Measurements from ENCODE around the gene VRK1. TPM values are rescaled to one million over a fixed set of nuclear protein-coding genes. Genes with fewer than 3 reads are reported as not detected.

The VRK1 gene
- total RNA-seq, 1 experiment from 2014 or later, result 39.1 TPM

- Histone ChIP-seq H3K4me3 (ENCODE audit: low read length) (no peak overlapping the region), H2AFZ (ENCODE audit: low read length) (no peak overlapping the region), H3K9me3 (ENCODE audit: low read length) (no peaks in the 10 kb centered on the region), H3K4me2 (ENCODE audit: low read length) (no peak overlapping the region), H3K4me1 (ENCODE audit: insufficient read depth, low read length) (no peaks in the 10 kb centered on the region; the same call in 1 of the 2 replicates), H3F3A (ENCODE audit: low read length, unreplicated experiment) (no peaks in the 10 kb centered on the region), H3K79me2 (ENCODE audit: low read length) (no peaks in the 10 kb centered on the region), H4K20me1 (ENCODE audit: low read length) (no peaks in the 10 kb centered on the region), H3K27me3 (ENCODE audit: low read length) (peaks cover 17% of the 10 kb centered on the region), H3K9me2 (replicated peaks; ENCODE audit: low read length) (no peaks in the 10 kb centered on the region), H3K36me3 (ENCODE audit: low read depth, low read length) (no peaks in the 10 kb centered on the region), H3K27ac (ENCODE audit: low read length) (no peak overlapping the region), H3K9ac (ENCODE audit: low read length) (no peak overlapping the region)
- no peak for DNase-seq
- CTCF ChIA-PET, result no interaction called here
- no TSS peak for BruUV-seq (replicated peaks)
- intact Hi-C loops (cut with micrococcal nuclease), result no loop called here
- ATAC-seq, result no peak
- TF ChIP-seq CTCF (conservative IDR thresholded peaks at IDR 0.05; ENCODE audit: low read depth, low read length) (no peak), EZH2phosphoT487 (IDR thresholded peaks at IDR 0.05; ENCODE audit: borderline replicate concordance, low read length) (no peak), EZH2 (IDR thresholded peaks at IDR 0.05; ENCODE audit: low read length, unreplicated experiment) (no peak)
- POLR2A ChIA-PET (ENCODE audit: unreplicated experiment), result no interaction called here
Measured at GRCh38 chr14:96756745-96757144, 40.4 kb upstream of the VRK1 start.

- H4K20me1 ChIP-seq (ENCODE audit: low read length), result no peaks in the 10 kb centered on the region
- ChIA-PET CTCF (no interaction called here), POLR2A (ENCODE audit: unreplicated experiment) (no interaction called here)
- no peaks in the 10 kb centered on the region; the same call in 1 of the 2 replicates for H3K4me1 ChIP-seq (ENCODE audit: insufficient read depth, low read length)
- H3K27me3 ChIP-seq (ENCODE audit: low read length), result peaks cover 17% of the 10 kb centered on the region
- no peaks in the 10 kb centered on the region for H3K36me3 ChIP-seq (ENCODE audit: low read depth, low read length)
- intact Hi-C loops (cut with micrococcal nuclease), result no loop called here
- TF ChIP-seq EZH2phosphoT487 (IDR thresholded peaks at IDR 0.05; ENCODE audit: borderline replicate concordance, low read length), result no peak
- no peak for TF ChIP-seq CTCF (conservative IDR thresholded peaks at IDR 0.05; ENCODE audit: low read depth, low read length)
- no peak for TF ChIP-seq EZH2 (IDR thresholded peaks at IDR 0.05; ENCODE audit: low read length, unreplicated experiment)
- BruUV-seq (replicated peaks), result no TSS peak
- no peak overlapping the region for H3K4me3 ChIP-seq (ENCODE audit: low read length)
- H3K9me2 ChIP-seq (replicated peaks; ENCODE audit: low read length), result no peaks in the 10 kb centered on the region
- H3K27ac ChIP-seq (ENCODE audit: low read length), result no peak overlapping the region
- ATAC-seq (no peak), DNase-seq (no peak)
- H3K4me2 ChIP-seq (ENCODE audit: low read length), result no peak overlapping the region
- no peak overlapping the region for H3K9ac ChIP-seq (ENCODE audit: low read length)
- H2AFZ ChIP-seq (ENCODE audit: low read length), result no peak overlapping the region
- H3F3A ChIP-seq (ENCODE audit: low read length, unreplicated experiment), result no peaks in the 10 kb centered on the region
- no peaks in the 10 kb centered on the region for H3K79me2 ChIP-seq (ENCODE audit: low read length)
- no peaks in the 10 kb centered on the region for H3K9me3 ChIP-seq (ENCODE audit: low read length)
Measured at GRCh38 chr14:96757456-96757855, 39.7 kb upstream of the VRK1 start.

- H3K9me2 ChIP-seq (replicated peaks; ENCODE audit: low read length), result no peaks in the 10 kb centered on the region
- no peaks in the 10 kb centered on the region for H3F3A ChIP-seq (ENCODE audit: low read length, unreplicated experiment)
- BruUV-seq (replicated peaks), result no TSS peak
- no peak overlapping the region for H3K4me2 ChIP-seq (ENCODE audit: low read length)
- DNase-seq, result no peak
- no peak overlapping the region for H3K9ac ChIP-seq (ENCODE audit: low read length)
- H3K9me3 ChIP-seq (ENCODE audit: low read length), result no peaks in the 10 kb centered on the region
- no peak overlapping the region for H2AFZ ChIP-seq (ENCODE audit: low read length)
- no peaks in the 10 kb centered on the region for H3K79me2 ChIP-seq (ENCODE audit: low read length)
- ChIA-PET CTCF (no interaction called here), POLR2A (ENCODE audit: unreplicated experiment) (no interaction called here)
- no peaks in the 10 kb centered on the region for H3K36me3 ChIP-seq (ENCODE audit: low read depth, low read length)
- intact Hi-C loops (cut with micrococcal nuclease), result no loop called here
- no peak overlapping the region for H3K27ac ChIP-seq (ENCODE audit: low read length)
- peaks cover 17% of the 10 kb centered on the region for H3K27me3 ChIP-seq (ENCODE audit: low read length)
- TF ChIP-seq EZH2 (IDR thresholded peaks at IDR 0.05; ENCODE audit: low read length, unreplicated experiment) (no peak), EZH2phosphoT487 (IDR thresholded peaks at IDR 0.05; ENCODE audit: borderline replicate concordance, low read length) (no peak), CTCF (conservative IDR thresholded peaks at IDR 0.05; ENCODE audit: low read depth, low read length) (no peak)
- ATAC-seq, result no peak
- H4K20me1 ChIP-seq (ENCODE audit: low read length), result no peaks in the 10 kb centered on the region
- no peak overlapping the region for H3K4me3 ChIP-seq (ENCODE audit: low read length)
- H3K4me1 ChIP-seq (ENCODE audit: insufficient read depth, low read length), result no peaks in the 10 kb centered on the region; the same call in 1 of the 2 replicates
Measured at GRCh38 chr14:96761066-96761465, 36.1 kb upstream of the VRK1 start.

Data from PC-3 (cell line).